Thyroid gland (tissue), 4 donors: Measurements from ENCODE around the gene AP4E1.

Experiments used
- CTCF ChIP-seq, 6 experiments: fragments of 200-600 bp in 3 of 6; fragments of 450-650 bp in 3 of 6; sonication (generic) in 3 of 6; IDR thresholded peaks; one replicate each; pipeline ENCODE4 v1.5.1; 2016 to 2019; ENCODE audit warnings: antibody characterized with exemption in 6 of 6, mild to moderate bottlenecking in 2 of 6, inconsistent platforms in 1 of 6, moderate library complexity in 1 of 6
- POLR2A ChIP-seq, 2 donors: fragments of 450-650 bp; IDR thresholded peaks; one replicate each; pipeline ENCODE4 v1.6.1; 2017; ENCODE audit warnings: antibody characterized with exemption in 2 of 2, mild to moderate bottlenecking in 2 of 2, moderate library complexity in 1 of 2

GRCh38 chr15:50993598-50993997 is 85.1 kb downstream of the AP4E1 start:
- TF ChIP-seq CTCF (IDR thresholded peaks at IDR 0.05) (no peak), POLR2A (IDR thresholded peaks at IDR 0.05) (no peak)
